HG03139 (cell line): ENCODE measurements around the gene PPM1G.
"Not testable (repeated sequence)": the region's sequence is repeated elsewhere in the genome, so short reads cannot be mapped to it uniquely, and the experiment has no call there.

Source experiments
- ATAC-seq: cut with Tn5 transposase; IDR thresholded peaks from one replicate; pipeline ENCODE4 v1.9.1; 2021; ENCODE audit not compliant: unreplicated experiment

The PPM1G gene

DNA sequence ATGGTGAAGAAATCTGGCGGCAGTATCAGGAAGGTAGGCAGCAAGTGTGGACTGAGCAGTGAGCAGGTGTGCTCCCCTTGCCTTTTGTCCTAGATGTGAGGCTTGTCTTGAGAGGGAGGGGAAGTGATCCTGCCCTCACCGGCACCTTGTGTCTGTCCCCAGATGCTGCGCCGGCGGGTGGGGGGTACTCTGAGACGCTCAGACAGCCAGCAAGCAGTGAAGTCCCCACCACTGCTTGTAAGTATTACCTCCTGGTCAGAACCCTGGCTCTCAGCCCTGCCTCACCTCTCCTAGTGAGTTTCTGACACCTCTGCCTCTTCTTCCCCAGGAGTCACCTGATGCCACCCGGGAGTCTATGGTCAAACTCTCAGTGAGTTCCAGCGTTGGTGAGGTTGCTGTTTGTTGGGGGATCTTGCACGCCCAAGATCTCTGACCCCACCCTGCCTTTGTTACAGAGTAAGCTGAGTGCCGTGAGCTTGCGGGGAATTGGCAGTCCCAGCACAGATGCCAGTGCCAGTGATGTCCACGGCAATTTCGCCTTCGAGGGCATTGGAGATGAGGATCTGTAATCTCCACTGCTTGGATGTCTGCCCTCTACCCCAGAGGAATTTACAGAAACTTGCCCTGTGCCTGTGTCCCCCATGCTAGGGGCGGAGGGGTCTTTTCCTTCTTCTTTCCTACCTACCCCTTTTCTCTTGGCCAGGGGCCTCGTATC lies 33.1 kb downstream of the PPM1G start:
- ATAC-seq: no peak

DNA sequence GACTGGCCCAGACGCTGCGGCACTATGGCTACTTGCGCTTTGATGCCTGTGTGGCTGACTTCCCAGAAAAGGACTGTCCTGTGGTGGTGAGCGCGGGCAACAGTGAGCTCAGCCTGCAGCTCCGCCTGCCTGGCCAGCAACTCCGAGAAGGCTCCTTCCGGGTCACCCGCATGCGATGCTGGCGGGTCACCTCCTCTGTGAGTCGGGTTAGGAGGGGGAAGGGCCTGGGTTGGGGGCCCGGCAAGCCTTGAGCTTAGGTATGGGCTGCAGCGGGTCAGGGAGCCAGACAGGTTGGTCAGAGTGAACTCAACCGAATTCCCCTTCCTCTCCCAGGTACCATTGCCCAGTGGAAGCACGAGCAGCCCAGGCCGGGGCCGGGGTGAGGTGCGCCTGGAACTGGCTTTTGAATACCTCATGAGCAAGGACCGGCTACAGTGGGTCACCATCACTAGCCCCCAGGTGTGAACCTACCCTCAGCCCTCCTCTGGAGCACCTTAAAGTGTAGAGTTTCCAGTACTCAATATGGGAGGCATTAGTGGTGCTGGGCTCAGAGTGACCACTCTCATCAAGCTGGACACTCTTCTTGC lies 33.8 kb downstream of the PPM1G start:
- ATAC-seq: no peak

DNA sequence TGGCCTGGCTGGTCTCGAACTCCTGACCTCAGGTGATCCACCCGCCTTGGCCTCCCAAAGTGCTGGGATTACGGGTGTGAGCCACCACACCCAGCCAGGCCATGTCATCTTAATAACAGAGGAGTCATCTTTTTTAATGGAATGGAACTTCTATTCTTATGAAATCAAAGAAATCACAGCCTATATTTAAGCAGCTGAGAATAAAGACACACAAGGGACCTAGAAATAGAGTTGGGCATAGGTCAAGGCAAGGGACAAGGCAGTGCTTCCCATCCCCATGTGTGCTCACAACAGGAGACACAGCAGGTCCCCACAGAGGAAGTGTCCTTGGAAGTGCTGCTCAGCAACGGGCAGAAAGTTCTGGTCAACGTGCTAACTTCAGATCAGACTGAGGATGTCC lies 35.8 kb downstream of the PPM1G start:
- no peak for ATAC-seq

DNA sequence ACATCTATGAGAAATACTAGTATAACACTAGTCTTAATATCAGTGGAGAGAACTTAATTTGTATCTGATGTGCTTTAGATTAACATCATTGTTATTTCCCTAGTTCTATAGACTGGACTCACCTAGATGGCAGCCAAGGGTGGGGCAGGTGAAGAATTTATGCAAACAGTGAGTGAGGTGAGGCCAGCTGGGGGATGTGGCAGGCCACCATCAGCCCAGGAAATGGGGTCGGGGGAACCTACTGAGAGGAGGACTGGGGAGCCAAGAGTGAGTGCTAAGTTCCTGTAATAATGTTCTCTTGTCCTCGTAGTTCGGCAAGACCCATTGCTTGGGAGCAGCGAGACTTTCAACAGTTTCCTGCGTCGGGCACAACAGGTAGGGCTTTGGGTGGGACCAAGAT lies 36.5 kb downstream of the PPM1G start:
- ATAC-seq: no peak

DNA sequence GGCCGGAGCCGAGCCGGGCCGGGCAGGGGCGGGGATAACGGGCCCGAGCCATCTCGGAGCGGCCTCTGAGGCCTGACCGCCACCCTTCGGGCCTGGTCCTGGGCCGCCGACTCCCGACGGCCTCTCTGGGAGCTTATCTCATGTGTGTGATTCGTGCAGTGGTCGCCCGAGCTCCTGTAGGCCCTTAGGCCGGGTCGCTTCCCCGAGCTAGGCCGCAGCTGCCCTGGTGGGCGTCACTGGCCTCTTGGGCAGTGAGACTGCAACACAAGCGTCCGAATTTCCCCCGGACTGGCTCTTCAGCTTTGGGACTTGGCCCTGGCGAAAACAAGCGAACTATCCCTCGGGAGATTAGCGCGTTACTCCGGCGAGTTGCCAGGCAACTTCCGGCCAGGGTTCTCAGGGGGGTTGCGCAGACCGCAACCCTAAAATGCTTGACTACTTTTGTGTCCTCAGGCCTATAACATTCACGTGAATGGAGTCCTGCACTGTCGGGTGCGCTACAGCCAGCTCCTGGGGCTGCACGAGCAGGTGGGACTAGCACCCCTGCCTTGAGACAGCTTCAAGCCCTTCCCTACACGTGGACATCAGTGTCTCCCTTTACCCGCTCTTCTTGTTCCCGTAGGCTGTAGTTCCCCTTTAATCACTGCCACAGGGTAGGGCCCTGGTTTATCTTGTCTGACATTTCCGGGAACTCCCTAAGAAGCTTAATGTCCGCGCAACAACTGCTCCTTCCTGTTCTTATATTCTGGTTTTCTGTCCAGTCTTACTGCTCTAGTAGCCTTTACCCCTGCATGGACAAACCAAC lies 38.4 kb downstream of the PPM1G start:
- peak; percentile 16 for ATAC-seq

DNA sequence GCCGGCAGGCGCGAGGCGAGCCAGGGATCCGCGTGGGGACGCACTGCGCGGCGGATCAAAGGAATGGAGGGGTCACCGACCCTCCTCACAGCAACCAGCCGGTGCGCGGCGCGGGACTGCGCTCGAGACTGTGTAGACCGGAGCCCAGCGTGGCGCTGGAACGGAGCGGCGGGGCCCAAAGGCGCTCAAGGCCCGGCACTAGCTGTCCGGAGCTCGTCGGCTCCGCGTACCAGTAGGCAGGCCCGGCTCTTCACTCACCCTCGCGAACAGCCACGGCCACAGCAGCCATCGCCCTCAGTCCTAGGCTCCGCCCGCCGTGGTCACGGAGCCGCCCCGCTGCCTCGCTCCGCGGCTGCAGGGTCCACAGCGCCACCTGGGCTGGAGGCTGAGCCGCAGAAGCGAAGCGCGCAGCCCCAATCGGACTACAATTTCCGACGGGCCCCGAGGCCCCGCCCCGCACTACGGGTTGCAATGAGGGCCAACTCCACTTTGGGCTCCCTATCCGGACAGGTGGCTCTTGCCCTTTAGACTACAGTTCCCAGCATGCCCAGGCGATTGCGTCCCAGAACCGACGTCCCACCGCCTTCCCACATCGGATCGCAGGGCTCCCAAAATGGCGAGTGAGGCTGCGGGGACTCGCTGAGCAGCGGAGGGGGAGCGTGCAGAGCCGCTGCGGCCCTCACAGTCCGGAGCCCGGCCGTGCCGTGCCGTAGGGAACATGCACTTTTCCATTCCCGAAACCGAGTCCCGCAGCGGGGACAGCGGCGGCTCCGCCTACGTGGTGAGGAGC lies 39.2 kb downstream of the PPM1G start, which contains the start of the genes EIF2B4 and SNX17:
EIF2B4 (minus strand) TSS at position 313 of the 790 bp plus-strand sequence; CDS start at position 289, 24 bp downstream.
SNX17 (plus strand) TSS at position 591 of the 790 bp plus-strand sequence; CDS start at position 719, 128 bp downstream.
- ATAC-seq: peak; percentile 88

DNA sequence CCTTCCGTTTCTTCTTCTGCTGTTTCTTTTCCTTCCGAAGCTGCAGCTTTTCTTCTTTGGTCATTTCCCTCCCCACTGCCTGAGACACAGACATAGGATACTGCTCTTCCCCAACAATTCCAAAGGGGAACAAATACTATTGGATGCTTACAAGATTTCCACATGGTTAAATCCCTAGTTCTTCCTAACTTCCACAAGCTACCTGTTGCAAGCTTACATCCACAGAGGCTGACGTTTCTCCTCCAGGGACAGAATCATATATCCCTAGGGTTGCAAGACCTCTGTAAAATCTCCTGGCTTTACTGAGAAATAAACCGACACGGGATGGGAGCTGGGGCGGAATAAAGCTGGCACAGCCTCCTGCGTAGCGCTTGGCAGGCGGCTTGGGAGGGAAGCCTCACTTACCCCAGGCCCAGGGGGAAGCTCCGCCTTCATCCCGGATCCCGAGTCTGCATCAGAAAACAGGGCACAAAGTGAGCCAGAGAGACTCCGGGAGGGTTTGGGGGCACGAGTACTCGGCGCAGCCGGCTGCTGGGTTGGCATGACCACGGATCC lies 39.8 kb downstream of the PPM1G start:
- no peak for ATAC-seq

DNA sequence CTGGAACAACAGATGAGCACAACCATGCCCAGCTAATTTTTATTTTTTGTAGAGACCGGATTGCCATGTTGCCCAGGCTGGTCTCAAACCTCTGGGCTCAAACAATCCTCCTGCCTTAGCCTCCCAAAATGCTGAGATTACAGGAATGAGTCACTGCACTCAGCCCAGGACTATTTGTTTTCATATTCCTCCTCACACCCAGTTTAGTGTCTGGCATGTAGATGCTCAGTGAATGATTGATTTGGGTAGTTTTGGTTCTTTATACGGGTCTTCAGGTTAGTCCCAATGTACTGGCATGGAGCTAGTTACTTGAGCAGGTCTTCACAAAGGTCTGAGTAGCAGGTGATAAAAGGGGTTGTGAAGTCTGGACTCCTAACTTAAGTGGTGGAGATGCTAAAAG lies 45.5 kb downstream of the PPM1G start:
- ATAC-seq: no peak

DNA sequence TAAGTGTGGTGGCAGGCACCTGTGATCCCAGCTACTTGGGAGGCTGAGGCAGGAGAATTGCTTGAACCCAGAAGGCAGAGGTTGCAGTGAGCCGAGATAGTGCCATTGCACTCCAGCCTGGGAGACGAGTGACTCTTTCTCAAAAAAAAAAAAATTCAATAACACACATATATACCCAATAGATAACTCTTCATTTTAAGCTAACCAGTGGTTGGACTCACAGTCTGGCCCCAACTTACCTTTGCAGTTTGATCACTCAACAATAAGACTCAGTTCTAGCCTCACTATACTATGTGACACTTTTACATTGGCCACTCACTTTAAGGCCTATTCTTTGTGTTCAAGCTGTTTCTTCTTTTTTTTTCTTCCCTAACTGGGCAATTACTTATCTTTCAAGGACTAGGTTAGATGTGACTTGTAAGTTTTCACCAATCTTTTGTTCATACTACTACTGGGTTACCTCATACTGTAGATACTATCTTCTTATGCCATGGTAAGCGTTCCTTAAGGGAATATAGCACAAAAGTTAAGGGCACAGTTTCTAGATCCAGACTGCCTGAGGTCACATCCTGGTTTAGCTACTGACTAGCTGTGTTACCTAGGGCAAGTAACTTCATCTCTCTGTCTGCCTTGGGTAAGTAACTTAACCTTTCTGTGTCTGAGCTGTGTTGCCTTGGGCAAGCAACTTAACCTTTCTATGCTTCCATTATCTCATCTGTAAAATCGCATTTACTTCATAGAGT lies 46.5 kb downstream of the PPM1G start:
- ATAC-seq: no peak

DNA sequence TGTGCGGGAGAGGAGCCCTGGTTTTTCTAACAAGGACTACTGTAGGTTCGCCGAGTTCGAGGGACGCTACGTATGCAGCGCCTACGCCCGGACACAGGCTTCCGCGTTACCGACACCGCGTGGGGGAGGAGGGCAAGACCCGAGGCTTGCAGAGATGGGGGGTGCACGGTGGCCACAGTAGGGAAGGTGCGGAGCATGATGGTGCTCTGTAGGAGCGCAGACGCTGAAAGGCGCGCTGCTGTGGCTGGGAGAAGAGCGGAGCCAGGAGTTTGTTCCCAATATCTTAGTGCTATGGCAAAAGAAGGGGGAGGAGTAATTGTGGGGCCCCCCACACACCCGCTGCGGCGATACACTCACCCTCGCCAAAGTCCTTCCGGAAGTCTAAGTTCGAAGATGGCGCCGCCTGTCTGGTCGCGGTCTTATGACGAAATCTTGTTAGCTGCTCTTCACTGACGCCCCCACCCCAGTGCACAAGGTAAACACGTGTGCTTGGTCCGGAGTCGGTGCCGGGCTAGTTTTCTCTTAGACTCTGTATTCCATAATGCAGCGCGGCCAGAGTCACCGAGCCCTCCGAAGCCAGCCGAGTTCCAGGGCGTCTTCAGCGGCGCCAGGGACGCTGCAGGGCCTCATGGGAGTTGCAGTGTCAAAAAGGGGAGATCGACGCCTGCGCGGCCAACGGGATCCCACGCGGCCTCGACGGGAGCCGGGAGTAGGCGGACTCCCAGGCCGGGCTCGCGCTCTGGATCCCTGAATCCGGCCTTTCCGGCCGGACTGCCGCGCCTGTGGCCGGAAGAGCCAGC lies 52.8 kb downstream of the PPM1G start, which contains the start of gene GTF3C2:
GTF3C2 (minus strand) TSS at position 383 of the 800 bp plus-strand sequence. CDS start 13,210 bp downstream, outside the sequence.
- ATAC-seq: peak; percentile 78

DNA sequence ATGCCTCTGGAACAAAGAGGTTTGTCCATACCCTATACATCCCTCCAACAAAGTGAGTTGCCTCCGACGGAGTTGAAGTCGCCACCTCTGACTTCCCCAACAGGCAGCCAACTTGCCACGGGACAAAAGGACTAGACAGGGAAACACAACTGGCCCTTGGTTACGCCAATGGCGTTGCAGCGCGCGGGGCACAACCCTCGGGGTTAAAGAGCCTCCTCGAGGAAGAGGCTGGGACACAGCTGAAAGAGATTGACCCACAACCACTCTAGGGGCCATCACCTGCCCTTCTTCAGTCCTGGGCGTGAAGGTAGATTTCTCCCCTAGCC lies 53.4 kb downstream of the PPM1G start:
- ATAC-seq: peak; percentile 24

DNA sequence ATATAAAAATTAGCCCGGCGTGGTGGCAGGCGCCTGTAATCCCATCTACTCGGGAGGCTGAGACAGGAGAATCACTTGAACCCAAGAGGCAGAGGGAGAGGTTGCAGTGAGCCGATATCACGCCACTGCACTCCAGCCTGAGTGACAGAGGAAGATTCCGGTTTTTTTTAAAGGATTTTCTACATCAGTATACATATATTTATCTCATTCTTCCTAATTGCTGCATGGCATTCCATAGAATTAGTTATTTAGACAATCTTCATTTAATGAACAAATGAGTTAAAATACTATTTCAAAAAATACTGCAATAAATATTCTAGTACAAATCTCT lies 54.8 kb downstream of the PPM1G start:
- ATAC-seq: no peak

DNA sequence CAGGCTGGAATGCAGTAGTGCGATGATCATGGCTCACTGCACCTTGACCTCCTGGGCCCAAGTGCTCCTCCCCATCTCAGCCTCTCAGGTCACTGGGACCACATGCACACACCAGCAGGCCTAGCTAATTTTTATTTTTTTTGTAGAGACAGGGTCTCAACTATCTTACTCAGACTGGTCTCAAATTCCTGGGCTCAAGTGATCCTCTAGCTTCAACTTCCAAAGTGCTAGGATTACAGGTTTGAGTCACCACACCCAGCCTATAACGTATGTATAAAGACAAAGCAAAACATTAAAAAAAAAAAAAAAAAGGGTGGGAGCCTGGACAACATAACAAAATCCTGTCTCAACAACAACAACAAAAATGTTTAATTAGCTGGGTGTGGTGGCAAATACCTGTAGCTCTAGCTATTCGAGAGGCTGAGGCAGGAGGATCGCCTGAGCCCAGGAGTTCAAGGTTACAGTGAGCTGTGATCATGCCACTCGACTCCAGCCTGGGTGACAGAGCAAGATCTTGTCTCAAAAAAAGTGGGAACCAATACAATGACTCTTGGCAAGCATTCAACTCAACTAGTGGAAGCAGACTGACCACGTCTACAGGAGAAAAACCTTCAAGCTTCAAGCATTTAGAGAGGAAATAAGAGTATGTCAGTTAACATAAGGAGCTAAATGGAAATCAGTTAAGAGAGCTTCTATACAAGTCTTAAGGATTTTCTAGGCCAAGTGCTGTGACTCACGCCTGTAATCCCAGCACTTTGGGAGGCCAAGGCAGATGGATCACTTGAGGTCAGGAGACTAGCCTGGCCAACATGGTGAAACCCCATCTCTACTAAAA lies 55.4 kb downstream of the PPM1G start:
- ATAC-seq: no peak

DNA sequence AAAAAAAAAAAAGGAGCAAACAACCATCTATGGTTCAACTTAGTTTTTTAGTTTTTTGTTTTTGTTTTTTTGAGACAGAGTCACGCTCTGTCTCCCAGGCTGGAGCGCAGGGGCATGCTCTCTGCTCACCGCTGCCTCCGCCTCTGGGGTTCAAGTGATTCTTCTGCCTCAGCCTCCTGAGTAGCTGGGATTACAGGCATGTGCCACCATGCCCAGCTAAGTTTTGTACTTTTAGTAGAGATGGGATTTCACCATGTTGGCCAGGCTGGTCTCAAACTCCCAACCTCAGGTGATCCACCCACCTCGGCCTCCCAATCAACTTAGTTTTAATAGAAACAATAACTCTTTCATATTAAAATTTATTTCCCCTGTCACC lies 56.0 kb downstream of the PPM1G start:
- not testable (repeated sequence) for ATAC-seq

DNA sequence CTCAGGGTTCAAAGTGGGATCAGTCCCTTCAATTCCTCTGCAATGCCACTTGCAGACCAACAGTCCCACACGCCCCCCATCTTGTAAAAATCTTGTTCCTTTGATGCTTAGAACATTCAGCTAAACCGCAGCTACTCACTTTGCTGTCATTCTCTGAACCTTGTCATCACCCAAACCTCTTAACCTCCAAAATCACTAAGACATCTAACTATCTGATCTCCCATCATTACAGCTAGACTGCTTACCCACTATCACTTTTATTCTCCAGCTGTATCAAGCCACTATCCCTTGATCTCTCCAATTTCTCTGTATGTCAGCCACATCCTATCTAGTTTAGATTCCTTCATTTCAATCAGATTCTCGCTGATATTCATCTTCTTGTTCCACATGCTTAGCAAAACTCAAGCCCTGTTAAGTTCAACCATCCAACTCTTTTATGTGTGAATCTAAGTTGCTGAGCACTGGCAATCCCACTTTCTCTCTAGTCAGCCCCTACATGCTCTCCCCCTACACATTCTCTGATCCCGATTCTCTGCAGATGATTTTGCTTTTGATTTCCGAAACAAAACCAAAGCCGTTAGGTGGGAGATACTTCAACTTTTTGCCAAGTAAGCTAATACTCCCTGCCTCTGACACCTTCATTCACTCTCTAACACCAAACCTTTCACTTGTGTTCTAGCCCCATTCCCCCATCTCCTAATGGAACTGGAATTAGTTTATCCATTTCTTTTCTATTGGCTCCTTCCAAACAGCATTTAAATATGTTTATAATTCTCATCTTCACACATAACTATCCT lies 57.4 kb downstream of the PPM1G start:
- ATAC-seq: no peak

DNA sequence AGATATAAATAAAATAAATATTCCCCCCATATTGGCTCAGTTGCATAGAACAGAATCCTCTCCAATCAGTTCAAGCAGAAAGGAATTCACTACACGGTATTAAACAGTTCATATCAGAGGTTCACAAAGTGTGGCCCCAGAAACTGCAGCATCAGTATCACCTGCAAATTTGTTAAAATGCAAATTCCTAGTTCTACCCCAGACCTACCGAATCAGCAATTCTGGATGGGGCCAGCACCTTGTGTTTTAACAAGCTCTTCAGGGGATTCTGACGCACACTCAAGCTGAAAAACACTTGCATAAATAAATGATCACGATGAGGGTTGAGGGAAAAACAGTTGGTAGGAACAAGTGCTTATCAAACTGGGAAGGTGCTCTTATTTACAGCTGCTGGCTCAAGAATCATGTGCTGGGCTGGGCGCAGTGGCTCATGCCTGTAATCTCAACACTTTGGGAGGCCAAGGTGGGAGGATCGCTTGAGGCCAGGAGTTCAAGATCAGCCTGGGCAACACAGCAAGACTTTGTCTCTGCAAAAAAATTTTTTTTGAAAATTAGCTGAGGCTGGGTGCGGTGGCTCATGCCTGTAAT lies 59.2 kb downstream of the PPM1G start:
- ATAC-seq: no peak

DNA sequence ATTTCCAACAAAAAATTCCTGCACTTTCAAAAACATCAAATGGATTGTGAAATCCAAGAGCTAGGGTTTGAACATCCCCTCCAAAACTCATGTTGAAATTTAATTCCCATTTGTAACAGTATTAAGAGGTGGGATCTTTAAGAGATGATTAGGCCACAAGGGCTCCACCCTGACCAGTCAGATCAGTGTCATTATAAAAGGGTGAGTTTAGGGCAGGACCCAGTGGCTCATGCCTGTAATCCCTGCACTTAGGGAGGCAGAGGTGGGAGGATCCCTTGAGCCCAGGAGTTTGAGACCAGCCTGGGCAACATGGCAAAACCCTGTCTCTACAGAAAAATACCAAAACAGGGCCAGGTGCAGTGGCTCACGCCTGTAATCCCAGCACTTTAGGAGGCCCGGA lies 61.8 kb downstream of the PPM1G start:
- ATAC-seq: no peak
